ENCODE results near the gene CDK17. TPM values are rescaled to one million over a fixed set of nuclear protein-coding genes. Genes with fewer than 3 reads are reported as not detected.

The CDK17 gene
- total and polyA plus RNA-seq, 9 of the 15 experiments (the other 6 are each of a cell fraction or from before 2014, with no cell fraction given) = 4.8 to 39.3 (median 21.6) TPM

DNA sequence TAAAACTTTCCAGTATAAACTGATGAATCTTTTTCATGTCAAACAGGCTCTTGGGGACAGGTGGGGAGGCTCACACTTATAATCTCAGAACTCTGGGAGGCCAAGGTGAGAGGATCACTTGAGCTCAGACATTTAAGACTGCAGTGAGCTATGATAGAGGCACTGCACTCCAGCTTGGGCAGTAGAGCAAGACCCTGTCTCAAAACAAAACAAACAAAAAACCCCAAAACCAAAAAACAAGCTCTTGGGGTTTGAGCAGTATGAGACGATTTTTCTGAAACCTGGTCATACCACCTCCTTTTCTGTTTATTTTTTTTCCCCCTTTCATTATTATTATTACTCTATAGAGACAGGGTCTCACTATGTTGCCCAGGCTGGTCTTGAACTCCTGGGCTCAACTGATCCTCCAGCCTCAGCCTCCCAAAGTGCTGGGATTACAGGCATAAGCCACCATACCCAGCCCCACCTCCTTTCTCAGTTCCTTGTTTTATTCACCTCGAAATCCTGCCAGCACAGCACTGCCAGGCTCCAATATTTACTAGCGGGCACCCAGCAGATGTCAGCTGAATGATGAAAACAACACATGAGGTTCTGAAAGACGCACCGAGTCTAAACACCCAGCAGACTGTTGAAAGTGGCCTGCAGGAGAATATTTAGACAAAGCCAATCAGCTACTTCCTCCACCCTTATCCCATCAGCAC, 19.5 kb upstream of the CDK17 start:
- Histone ChIP-seq H2AFZ (ENCODE audit: low read depth, low read length) (no peak overlapping the region), H3K4me3 (no peak overlapping the region), H3K27me3 (ENCODE audit: control insufficient read depth in 2 of 2, insufficient read depth in 2 of 2, low read length in 2 of 2) (no peaks in the 10 kb centered on the region), H3K9me1 (ENCODE audit: control insufficient read depth, insufficient read depth, low read length) (no peaks in the 10 kb centered on the region), H3K9ac (ENCODE audit: insufficient read depth in 1 of 2, low read depth in 2 of 2, low read length in 2 of 2) (no peak overlapping the region), H3K79me2 (ENCODE audit: control insufficient read depth, insufficient read depth, low read length) (no peaks in the 10 kb centered on the region), H3K4me1 (replicated peaks in 1 of 2; ENCODE audit: control insufficient read depth in 2 of 2, insufficient read depth in 2 of 2, low read length in 2 of 2) (no peaks in the 10 kb centered on the region; a peak in 1 of 5 replicates), H3K9me3 (replicated peaks; ENCODE audit: control insufficient read depth, insufficient read depth, low read depth, low read length) (no peaks in the 10 kb centered on the region), H3K36me3 (ENCODE audit: control insufficient read depth, insufficient read depth, low read length) (no peaks in the 10 kb centered on the region), H4K20me1 (replicated peaks; ENCODE audit: control insufficient read depth, insufficient read depth, low read length) (no peaks in the 10 kb centered on the region), H3K27ac (ENCODE audit: extremely low read depth, low read depth, low read length) (no peak overlapping the region), H3K4me2 (ENCODE audit: insufficient read depth, low read length) (no peak overlapping the region)
- intact Hi-C loops (cut with micrococcal nuclease) = no loop called here
- in situ Hi-C loops (cut with MboI) = no loop called here
- ATAC-seq (no peak), FAIRE-seq (no peak), DNase-seq (ENCODE audit: extremely low read depth in 1 of 4, low spot score in 3 of 4) (no peak)
- ChIA-PET POLR2A (no interaction called here), CTCF (ENCODE audit: low intra/inter-chr PET ratio) (no interaction called here)
- no TSS peak for BruUV-seq (replicated peaks)
- TF ChIP-seq TCF7 (IDR thresholded peaks at IDR 0.05; ENCODE audit: borderline replicate concordance) (no peak), ZNF175 (CRISPR knock-in tag; IDR thresholded peaks at IDR 0.05; ENCODE audit: low read depth) (no peak), NFE2L1 (tag; IDR thresholded peaks at IDR 0.05; ENCODE audit: borderline replicate concordance, low read depth) (no peak), HSF4 (CRISPR knock-in tag; IDR thresholded peaks at IDR 0.05; ENCODE audit: borderline replicate concordance) (no peak), DDX20 (tag; IDR thresholded peaks at IDR 0.05; ENCODE audit: low read depth) (no peak), ZNF140 (CRISPR knock-in tag; IDR thresholded peaks at IDR 0.05) (no peak), TGIF2 (CRISPR knock-in tag; IDR thresholded peaks at IDR 0.05) (no peak), PHTF2 (CRISPR knock-in tag; IDR thresholded peaks at IDR 0.05) (no peak)
- TF ChIP-seq, protein P1, sequence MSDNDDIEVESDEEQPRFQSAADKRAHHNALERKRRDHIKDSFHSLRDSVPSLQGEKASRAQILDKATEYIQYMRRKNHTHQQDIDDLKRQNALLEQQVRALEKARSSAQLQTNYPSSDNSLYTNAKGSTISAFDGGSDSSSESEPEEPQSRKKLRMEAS (CRISPR knock-in tag; IDR thresholded peaks at IDR 0.05) = no peak
- 58% methylated on average over 5 of the region's 5 CpGs for WGBS (ENCODE audit: insufficient coverage, low coverage, missing lambda C conversion rate)

All from K562 (cell line).